C1 segment of cervical spinal cord (tissue), 14 donors: ENCODE results near the gene ANO10.
A peak's percentile ranks its signal among the peaks of the same experiment; 100 is the strongest.
"Not testable (repeated sequence)": the region's sequence is repeated elsewhere in the genome, so short reads cannot be mapped to it uniquely, and the experiment has no call there.

Experiments used
- DNase-seq, 14 donors: peaks; one replicate each; lab custom pipeline; 2025; lab: John Stamatoyannopoulos, UW

Gene ANO10

DNA sequence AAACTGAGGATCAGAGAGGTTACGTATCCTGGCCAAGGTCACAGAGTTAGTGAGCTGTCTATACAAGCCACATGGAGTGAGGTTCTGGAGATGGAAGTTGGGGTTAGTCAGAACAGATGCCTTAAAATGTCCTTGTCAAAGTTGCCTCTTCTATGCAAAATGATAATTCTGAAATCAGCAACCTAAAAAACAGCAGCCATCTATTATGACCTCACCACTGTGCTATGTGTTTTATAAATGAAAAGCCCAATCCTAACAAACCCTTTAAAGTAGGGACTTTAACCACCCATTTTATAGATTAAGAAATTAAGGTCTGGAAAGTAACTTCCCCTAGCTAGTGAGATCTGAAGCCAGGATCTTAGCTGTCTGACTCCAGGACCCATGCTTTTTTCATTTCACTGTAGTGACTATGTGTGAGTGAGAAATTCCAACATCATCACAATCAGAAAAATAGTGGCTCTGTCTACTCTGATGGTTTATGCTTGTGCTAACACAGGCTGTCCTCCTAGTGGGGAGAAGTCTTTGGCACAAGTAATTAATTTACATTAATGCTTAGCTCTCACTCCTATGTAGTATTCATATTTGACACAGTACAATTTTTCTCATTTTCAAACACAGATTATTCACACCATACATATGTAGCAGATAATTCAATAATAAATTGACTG, 143.6 kb downstream of the ANO10 start:
- DNase-seq: no peak

GRCh38 chr3:43477600-43477999, 144.2 kb downstream of the ANO10 start:
- no peak for DNase-seq

GRCh38 chr3:43473737-43474136, 148.1 kb downstream of the ANO10 start:
- DNase-seq: no peak

- no peak for DNase-seq
Observed at GRCh38 chr3:43473244-43473643, 148.6 kb downstream of the ANO10 start.

- DNase-seq: no peak
Observed at GRCh38 chr3:43468133-43468532, 153.7 kb downstream of the ANO10 start.

DNA sequence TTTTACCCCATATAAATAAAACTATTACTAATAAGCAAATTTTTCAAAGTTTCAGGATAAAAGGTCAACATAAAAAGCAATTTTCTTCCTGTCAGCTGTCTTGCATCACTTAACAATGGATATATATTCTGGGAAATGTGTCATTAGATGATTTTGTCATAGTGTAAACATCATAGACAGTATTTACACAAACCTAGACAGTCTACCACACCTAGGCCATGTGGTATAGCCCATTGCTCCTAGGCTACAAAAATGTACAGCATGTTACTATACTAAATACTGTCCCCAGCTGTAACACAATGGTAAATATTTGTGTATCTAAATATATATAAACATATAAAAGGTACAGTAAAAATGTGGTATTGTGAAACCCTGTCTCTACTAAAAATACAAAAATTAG, 156.7 kb downstream of the ANO10 start:
- DNase-seq: no peak

- DNase-seq: not testable (repeated sequence)
Observed at GRCh38 chr3:43462566-43462965, 159.2 kb downstream of the ANO10 start.

DNA sequence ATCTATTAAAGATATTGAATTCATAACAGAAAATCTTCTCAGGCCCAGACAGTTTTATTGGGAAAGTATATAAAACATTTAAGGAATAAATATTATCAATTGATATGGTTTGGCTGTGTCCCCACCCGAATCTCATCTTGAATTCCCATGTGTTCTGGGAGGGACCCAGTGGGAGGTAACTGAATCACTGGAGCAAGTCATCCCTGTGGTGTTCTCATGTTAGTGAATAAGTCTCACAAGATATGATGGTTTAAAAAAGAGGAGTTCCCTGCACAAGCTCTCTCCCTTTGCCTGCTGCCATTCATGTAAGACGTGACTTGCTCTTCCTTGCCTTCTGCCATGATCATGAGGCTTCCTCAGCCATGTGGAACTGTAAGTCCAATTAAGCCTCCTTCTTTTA, 160.5 kb downstream of the ANO10 start:
- no peak for DNase-seq

DNA sequence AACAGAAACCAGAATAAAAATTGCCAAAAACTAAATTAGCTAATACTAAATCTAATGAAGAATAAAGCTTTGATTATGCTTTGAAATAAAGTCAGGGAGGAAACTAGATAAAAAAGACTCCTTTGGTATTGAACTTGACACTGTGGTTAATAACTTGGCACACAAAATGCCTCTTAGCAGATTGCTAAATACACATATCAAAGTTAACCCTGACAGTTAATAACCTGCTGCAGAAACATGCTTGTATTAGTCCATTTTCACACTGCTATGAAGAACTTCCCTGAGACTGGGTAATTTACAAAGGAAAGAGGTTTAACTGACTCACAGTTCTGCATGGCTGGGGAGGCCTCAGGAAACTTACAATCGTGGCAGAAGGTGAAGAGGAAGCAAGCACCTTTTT, 164.8 kb downstream of the ANO10 start:
- not testable (repeated sequence) for DNase-seq

DNA sequence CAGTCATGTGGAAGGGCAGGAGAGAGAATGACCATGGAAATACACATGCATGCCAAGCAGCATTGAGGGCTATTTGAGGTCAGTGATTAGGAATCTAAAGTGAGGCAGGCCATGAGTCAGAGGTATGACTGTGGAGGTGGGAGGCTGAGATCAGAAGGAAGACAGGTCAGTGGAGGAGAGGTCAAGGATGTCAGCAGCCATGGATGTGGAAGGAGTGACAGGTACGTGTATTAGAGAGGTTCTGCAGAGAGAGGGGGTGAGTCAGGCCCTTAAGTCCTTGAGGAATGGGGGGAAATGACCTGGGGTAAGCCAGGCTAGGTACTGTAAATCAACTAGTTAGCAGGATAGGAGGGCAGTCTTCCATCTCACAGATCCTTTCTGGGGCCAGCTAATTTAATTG, 166.6 kb downstream of the ANO10 start:
- no peak for DNase-seq

DNA sequence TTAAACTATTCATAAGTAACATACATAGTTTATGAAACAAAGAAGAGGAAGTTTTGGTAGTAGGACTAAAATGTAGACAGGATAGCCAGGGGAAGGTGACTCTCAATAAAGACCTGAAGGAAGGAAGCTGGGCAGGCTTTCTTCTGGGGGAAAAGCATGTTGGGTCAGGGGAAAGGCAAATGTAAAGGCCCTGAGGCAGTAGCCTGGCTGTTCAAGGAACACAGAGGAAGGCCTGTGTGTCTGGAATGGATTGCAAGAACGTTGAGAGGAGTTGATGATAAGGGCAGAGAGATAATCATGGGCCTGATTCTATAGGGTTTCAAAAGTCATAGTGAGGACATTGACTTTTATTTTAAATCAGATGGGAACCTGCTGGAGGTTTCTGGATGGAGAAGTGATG, 167.8 kb downstream of the ANO10 start:
- DNase-seq: no peak

DNA sequence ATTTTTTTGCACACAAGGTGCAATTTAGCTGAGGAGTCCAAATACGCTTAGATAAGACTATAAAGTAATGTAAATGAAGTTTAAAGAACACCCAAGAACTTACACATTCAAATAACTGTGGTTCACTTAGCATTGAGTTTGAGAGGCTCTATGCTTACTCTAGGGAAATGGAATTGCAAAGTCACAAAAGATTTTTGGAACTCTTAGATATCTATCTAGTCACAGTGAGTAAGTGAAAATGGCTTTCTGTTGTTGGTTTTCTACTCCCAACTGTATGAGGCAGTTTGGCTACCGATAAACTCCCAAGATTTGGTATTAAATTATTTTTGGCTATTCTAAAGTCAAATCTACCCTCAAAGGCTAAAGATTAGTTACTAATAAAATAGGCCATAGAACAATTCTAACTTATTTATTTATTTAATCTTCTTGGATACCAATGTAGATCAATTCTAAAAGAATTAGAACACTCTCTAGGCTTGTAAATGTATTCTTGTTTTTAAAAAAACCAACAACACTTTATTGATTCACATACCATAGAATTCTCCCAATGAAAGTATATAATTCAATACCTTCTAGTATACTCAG, 170.0 kb downstream of the ANO10 start:
- no peak for DNase-seq

DNA sequence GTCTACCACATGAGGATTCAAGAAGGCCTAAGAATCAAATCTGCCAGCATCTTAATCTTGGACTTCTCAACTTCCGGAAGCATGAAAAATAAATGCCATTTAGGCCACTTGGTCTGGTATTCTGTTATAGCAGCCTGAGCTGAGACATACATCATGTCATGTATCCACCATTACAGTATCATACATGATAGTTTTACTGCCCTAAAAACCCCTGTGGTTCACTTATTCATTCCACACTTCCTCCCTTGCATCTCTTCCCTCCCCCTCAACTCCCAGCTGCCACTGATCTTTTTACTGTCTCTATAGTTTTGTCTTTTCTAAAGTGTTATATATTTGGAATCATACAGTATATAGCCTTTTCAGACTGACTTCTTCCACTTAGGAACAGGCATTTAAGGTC, 173.7 kb downstream of the ANO10 start:
- DNase-seq: no peak

GRCh38 chr3:43445820-43446219, 176.0 kb downstream of the ANO10 start:
- no peak for DNase-seq

GRCh38 chr3:43442872-43443395, 178.9 kb downstream of the ANO10 start:
- no peak for DNase-seq

DNA sequence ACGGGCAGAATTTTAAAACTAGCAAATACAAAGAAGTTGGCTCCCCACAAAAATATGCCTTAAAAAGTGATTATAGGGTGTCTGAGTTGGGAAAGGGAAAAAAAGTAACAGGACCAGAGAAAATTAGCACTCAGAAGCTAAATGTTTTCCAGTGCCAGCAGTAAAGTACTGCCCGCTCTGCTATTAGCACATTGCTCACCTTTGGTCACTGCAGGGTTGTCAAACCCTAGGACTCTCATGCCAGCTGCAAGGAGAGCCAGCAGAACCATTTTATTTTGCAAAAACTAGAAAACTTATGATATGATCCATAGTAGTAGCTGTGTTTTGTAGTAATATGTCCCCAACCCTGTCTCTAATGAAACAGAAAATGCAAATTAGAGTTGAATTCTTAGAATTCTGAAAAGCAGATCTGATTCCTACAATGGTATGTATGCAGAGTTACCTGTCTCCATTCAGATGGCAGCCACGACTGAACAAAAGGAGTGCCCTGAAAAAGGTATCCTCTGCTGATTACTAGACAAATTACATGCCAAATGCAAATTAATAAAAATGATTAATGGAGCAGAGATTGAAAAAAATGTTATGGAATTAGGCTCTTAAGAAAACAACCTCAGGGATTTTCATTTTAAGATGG, 185.2 kb downstream of the ANO10 start:
- no peak for DNase-seq

DNA sequence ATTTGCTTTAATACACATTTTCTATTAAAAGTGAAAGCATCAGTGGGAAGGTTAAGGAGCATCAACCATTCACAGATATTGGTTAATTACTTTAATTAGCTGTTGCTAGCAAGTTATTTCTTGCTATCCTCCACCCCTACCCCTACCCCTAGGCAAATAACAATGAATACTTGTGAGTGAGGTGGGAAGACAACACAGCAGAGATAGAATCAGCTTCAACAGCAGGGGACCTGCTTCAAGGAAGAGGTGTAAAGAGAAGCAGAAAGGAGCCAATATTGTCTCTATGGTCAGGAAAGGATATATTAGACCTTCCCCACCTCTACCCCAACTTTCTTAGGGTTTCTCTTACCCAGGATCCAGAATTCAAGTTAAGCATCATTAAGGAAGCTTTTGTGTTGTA, 186.1 kb downstream of the ANO10 start:
- DNase-seq: no peak

DNA sequence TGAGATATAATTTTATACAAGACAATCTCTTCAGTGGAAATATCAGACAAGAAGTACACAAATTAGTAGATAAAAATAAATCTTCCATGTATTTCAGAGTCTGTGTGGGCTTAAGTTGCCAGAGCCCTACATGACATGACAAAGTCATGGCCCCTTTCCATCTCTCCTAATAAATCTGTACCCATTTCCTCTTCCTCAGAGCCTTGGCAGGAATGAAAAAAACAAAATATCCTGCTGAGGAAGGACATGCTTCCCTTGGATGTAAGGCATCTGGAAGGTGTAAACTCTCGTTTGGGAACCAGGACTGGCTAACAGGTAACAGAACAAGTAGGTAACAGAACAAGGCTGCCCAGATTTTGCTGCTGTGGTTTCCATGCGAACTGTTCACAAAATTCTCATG, 187.4 kb downstream of the ANO10 start:
- peak in 1 of 14 donors; percentile 47 for DNase-seq

GRCh38 chr3:43432462-43432861, 189.3 kb downstream of the ANO10 start:
- no peak for DNase-seq

DNA sequence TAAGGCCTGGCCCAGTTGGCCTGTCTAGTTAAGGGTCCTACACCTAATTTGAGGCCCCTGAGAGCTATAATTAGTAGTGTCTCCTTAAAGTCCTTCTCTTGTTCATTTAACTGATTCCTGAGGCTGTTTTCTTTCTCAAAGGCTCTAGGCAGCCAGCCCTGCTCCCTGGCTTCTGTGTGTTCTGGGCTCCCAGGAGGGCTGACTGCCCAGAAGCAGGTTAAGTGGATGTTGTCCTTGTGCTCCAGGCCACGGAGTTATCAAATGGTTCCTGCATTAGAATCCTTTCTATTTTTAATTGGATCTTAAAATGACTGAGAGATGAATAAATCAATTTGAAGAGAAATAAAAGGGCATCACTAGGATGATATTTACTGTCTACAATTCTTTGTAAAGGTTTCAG, 195.4 kb downstream of the ANO10 start:
- peak in 6 of 14 donors; percentile 1 to 40 (median 10) for DNase-seq

GRCh38 chr3:43425829-43426228, 196.0 kb downstream of the ANO10 start:
- DNase-seq: no peak

DNA sequence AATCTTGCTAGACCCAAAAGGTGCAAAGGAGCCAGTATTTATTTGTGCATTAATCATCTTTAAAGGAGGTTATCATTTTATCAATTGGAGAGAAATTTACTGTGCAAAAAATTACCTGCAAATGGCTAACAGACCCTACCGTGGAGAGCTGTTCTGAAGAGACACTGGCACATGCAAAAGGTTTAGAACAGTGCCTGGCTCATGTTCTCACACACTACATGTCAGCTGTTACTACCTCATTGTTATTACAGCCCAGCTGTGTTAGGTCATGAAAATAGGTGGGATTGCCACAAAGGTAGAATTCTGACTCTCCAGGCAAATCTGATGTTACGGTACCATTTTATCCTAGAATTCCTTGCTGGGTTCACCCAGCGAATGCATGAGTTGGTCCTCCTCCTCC, 198.2 kb downstream of the ANO10 start:
- DNase-seq: no peak

- DNase-seq: peak in 3 of 14 donors; percentile 9 to 62 (median 12)
Observed at GRCh38 chr3:43423142-43423541, 198.7 kb downstream of the ANO10 start.
